Mesenchymal stem cell (in vitro differentiated cells and primary cell): Measurements from ENCODE around the gene UBE2J1.
A peak's percentile ranks its signal among the peaks of the same experiment; 100 is the strongest.

Experiments
- DNase-seq: peaks from one replicate; pipeline ENCODE4 v3.0.0-alpha.2; 2013
- H2AFZ ChIP-seq: one replicate; pipeline ENCODE4 v1.6.1; 2013; ENCODE audit warnings: low read depth, mild to moderate bottlenecking, control low read depth, inconsistent platforms, low read length, moderate library complexity
- H2AK5ac ChIP-seq: 2 replicates; pipeline ENCODE4 v1.6.1; 2013; ENCODE audit warnings: low read length, moderate library complexity, mild to moderate bottlenecking, inconsistent platforms; ENCODE audit not compliant: severe bottlenecking
- H2BK120ac ChIP-seq: one replicate; pipeline ENCODE4 v1.6.1; 2013; ENCODE audit warnings: low read depth, mild to moderate bottlenecking, inconsistent platforms, low read length, moderate library complexity
- H2BK12ac ChIP-seq, 2 experiments: one replicate each; pipeline ENCODE4 v1.6.1; 2013; ENCODE audit warnings: inconsistent platforms in 2 of 2, low read length in 2 of 2, mild to moderate bottlenecking in 2 of 2, moderate library complexity in 2 of 2, control low read depth in 1 of 2
- H2BK15ac ChIP-seq: one replicate; pipeline ENCODE4 v1.6.1; 2013; ENCODE audit warnings: mild to moderate bottlenecking, low read depth, inconsistent platforms; ENCODE audit not compliant: poor library complexity, severe bottlenecking
- H2BK5ac ChIP-seq: 2 replicates; pipeline ENCODE4 v1.6.1; 2013; ENCODE audit warnings: low read depth, mild to moderate bottlenecking, low read length, control low read depth, inconsistent platforms; ENCODE audit not compliant: poor library complexity, severe bottlenecking
- H3K14ac ChIP-seq, 2 experiments: one replicate each; pipeline ENCODE4 v1.6.1; 2013; ENCODE audit warnings: inconsistent platforms in 2 of 2, low read length in 2 of 2, control low read depth in 1 of 2, mild to moderate bottlenecking in 1 of 2, moderate library complexity in 1 of 2
- H3K18ac ChIP-seq, 2 experiments: one replicate each; pipeline ENCODE4 v1.6.1; 2013; ENCODE audit warnings: inconsistent platforms in 2 of 2, low read length in 2 of 2, control low read depth in 1 of 2, low read depth in 1 of 2, mild to moderate bottlenecking in 1 of 2
- H3K23ac ChIP-seq, 2 experiments: one replicate each; pipeline ENCODE4 v1.6.1; 2013; ENCODE audit warnings: inconsistent platforms in 2 of 2, low read length in 2 of 2, mild to moderate bottlenecking in 2 of 2, moderate library complexity in 2 of 2, control low read depth in 1 of 2
- H3K27ac ChIP-seq: 2 replicates; pipeline ENCODE4 v1.5.1; 2013; ENCODE audit warnings: mild to moderate bottlenecking, moderate library complexity, low read length, control low read depth, inconsistent platforms; ENCODE audit not compliant: poor library complexity, severe bottlenecking
- H3K27me3 ChIP-seq, 2 experiments: 2 replicates each; pipeline versions ENCODE4 v1.6.1 to v1.7.0; 2013; ENCODE audit warnings: low read length in 2 of 2, mild to moderate bottlenecking in 2 of 2, moderate library complexity in 2 of 2, control low read depth in 1 of 2, inconsistent platforms in 1 of 2; ENCODE audit not compliant: control insufficient read depth in 1 of 2, insufficient read depth in 1 of 2
- H3K36me3 ChIP-seq, 2 experiments: 2 replicates each; pipeline versions ENCODE4 v1.6.1 to v1.7.0; 2013; ENCODE audit warnings: low read length in 2 of 2, control low read depth in 1 of 2, inconsistent platforms in 1 of 2, low read depth in 1 of 2, mild to moderate bottlenecking in 1 of 2; ENCODE audit not compliant: insufficient read depth in 2 of 2, control insufficient read depth in 1 of 2
- H3K4ac ChIP-seq, 2 experiments: one replicate each; pipeline ENCODE4 v1.6.1; 2013; ENCODE audit warnings: inconsistent platforms in 2 of 2, low read length in 2 of 2, mild to moderate bottlenecking in 2 of 2, moderate library complexity in 2 of 2, control low read depth in 1 of 2, low read depth in 1 of 2
- H3K4me1 ChIP-seq: 2 replicates; pipeline ENCODE4 v1.6.1; 2013; ENCODE audit warnings: low read depth, low read length, control low read depth; ENCODE audit not compliant: control insufficient read depth, insufficient read depth
- H3K4me2 ChIP-seq: 2 replicates; pipeline ENCODE4 v1.6.1; 2013; ENCODE audit warnings: low read length, mild to moderate bottlenecking, inconsistent platforms; ENCODE audit not compliant: poor library complexity, severe bottlenecking
- H3K4me3 ChIP-seq, 2 experiments: 2 replicates each; pipeline versions ENCODE4 v1.5.1 to v1.7.0; 2013; ENCODE audit warnings: low read length in 2 of 2, mild to moderate bottlenecking in 2 of 2, control low read depth in 1 of 2, low read depth in 1 of 2; ENCODE audit not compliant: insufficient read depth in 1 of 2
- H3K79me1 ChIP-seq: replicated peaks from 2 replicates; pipeline ENCODE4 v1.6.1; 2013; ENCODE audit warnings: mild to moderate bottlenecking, control low read depth, low read length, inconsistent platforms; ENCODE audit not compliant: poor library complexity, severe bottlenecking
- H3K9ac ChIP-seq: 2 replicates; pipeline ENCODE4 v1.7.0; 2013; ENCODE audit warnings: mild to moderate bottlenecking, low read length, moderate library complexity
- H3K9me3 ChIP-seq: 2 replicates; pipeline ENCODE4 v1.7.0; 2013; ENCODE audit warnings: mild to moderate bottlenecking, low read length; ENCODE audit not compliant: control insufficient read depth
- H4K8ac ChIP-seq: one replicate; pipeline ENCODE4 v1.6.1; 2013; ENCODE audit warnings: inconsistent platforms, mild to moderate bottlenecking, low read length, moderate library complexity
- H4K91ac ChIP-seq: one replicate; pipeline ENCODE4 v1.6.1; 2013; ENCODE audit warnings: mild to moderate bottlenecking, low read length, inconsistent platforms
- WGBS: methylation state at CpG from one replicate; pipeline ENCODE4 v1.1.7; 2013; ENCODE audit warnings: mixed read lengths; 5-methylcytosine and 5-hydroxymethylcytosine counted together

Gene UBE2J1

GRCh38 chr6:89330910-89331309 is 21.6 kb downstream of the UBE2J1 start:
- no peak overlapping the region for H4K91ac ChIP-seq
- H2AK5ac ChIP-seq, result no peak overlapping the region
- no peaks in the 10 kb centered on the region for H3K27me3 ChIP-seq
- peaks cover 8 to 78% of the 10 kb centered on the region in 2 experiments for H3K36me3 ChIP-seq
- H2BK5ac ChIP-seq, result no peak overlapping the region
- no peak overlapping the region for H3K14ac ChIP-seq
- H3K4ac ChIP-seq, result no peak overlapping the region
- no peak overlapping the region for H4K8ac ChIP-seq
- H3K27ac ChIP-seq, result no peak overlapping the region
- H2AFZ ChIP-seq, result no peak overlapping the region
- H2BK15ac ChIP-seq, result no peak overlapping the region
- no peak overlapping the region for H3K4me3 ChIP-seq
- no CpG with 5 or more reads among the region's 1 CpG for WGBS
- H2BK120ac ChIP-seq, result no peak overlapping the region
- peaks cover 7% of the 10 kb centered on the region for H3K79me1 ChIP-seq
- H3K23ac ChIP-seq, result no peak overlapping the region
- no peak overlapping the region for H3K9ac ChIP-seq
- no peak overlapping the region for H3K18ac ChIP-seq
- no peaks in the 10 kb centered on the region for H3K4me1 ChIP-seq
- no peak for DNase-seq
- H2BK12ac ChIP-seq, result no peak overlapping the region
- H3K4me2 ChIP-seq, result no peak overlapping the region
- H3K9me3 ChIP-seq, result no peaks in the 10 kb centered on the region

- no peak overlapping the region for H2BK12ac ChIP-seq
- no peak overlapping the region for H3K18ac ChIP-seq
- no peak overlapping the region for H3K4me3 ChIP-seq
- peaks cover 7% of the 10 kb centered on the region for H3K79me1 ChIP-seq
- H2BK5ac ChIP-seq, result no peak overlapping the region
- H3K14ac ChIP-seq, result no peak overlapping the region
- no peak overlapping the region for H4K91ac ChIP-seq
- no peak overlapping the region for H2AFZ ChIP-seq
- no peak overlapping the region for H2BK15ac ChIP-seq
- H3K4me1 ChIP-seq, result no peaks in the 10 kb centered on the region
- no peak overlapping the region for H2AK5ac ChIP-seq
- H3K4ac ChIP-seq, result no peak overlapping the region
- H4K8ac ChIP-seq, result no peak overlapping the region
- no peaks in the 10 kb centered on the region for H3K9me3 ChIP-seq
- H3K4me2 ChIP-seq, result no peak overlapping the region
- no peaks in the 10 kb centered on the region for H3K27me3 ChIP-seq
- no peak overlapping the region for H3K9ac ChIP-seq
- no peak overlapping the region for H3K27ac ChIP-seq
- no peak overlapping the region for H2BK120ac ChIP-seq
- no peak overlapping the region for H3K23ac ChIP-seq
- H3K36me3 ChIP-seq, result peaks cover 8 to 65% of the 10 kb centered on the region in 2 experiments
- no CpG with 5 or more reads among the region's 1 CpG for WGBS
- no peak for DNase-seq
Measured at GRCh38 chr6:89328976-89329375, 23.5 kb downstream of the UBE2J1 start.

DNA sequence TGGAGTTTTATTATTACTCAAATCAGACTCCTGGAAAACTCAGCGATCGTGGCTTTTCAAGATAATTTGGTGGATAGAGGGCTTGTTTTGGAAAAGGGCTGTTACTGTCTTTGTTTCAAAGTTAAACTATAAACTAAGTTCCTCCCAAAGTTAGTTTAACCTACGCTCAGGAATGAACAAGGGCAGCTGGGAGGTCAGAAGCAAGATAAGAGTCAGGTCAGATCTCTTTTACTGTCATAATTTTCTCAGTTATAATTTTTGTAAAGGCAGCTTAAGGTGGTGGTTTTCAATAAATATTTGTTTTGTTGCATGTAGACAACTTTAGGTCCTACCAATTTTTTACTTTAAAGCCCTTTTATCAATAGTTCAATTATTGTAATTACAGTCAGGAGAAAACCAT is 28.2 kb downstream of the UBE2J1 start:
- Histone ChIP-seq H2BK120ac (no peak overlapping the region), H4K91ac (no peak overlapping the region), H3K36me3 (peaks cover 5 to 32% of the 10 kb centered on the region in 2 experiments), H3K23ac (no peak overlapping the region), H4K8ac (no peak overlapping the region), H3K9me3 (no peaks in the 10 kb centered on the region), H3K4me3 (no peak overlapping the region), H2AFZ (no peak overlapping the region), H3K9ac (no peak overlapping the region), H3K18ac (no peak overlapping the region), H3K4me1 (no peaks in the 10 kb centered on the region), H3K4me2 (no peak overlapping the region), H3K27me3 (no peaks in the 10 kb centered on the region), H3K27ac (no peak overlapping the region), H3K14ac (no peak overlapping the region), H2BK5ac (no peak overlapping the region), H2BK12ac (no peak overlapping the region), H2BK15ac (no peak overlapping the region), H3K79me1 (peaks cover 5% of the 10 kb centered on the region), H3K4ac (no peak overlapping the region), H2AK5ac (no peak overlapping the region)
- 100% methylated on average over 2 of the region's 3 CpGs for WGBS
- no peak for DNase-seq

- Histone ChIP-seq H3K9ac (no peak overlapping the region), H4K91ac (no peak overlapping the region), H2BK12ac (no peak overlapping the region), H2AFZ (no peak overlapping the region), H3K9me3 (no peaks in the 10 kb centered on the region), H2BK120ac (no peak overlapping the region), H3K14ac (no peak overlapping the region), H3K27me3 (no peaks in the 10 kb centered on the region), H4K8ac (no peak overlapping the region), H3K36me3 (peaks cover 5 to 25% of the 10 kb centered on the region in 2 experiments), H3K23ac (no peak overlapping the region), H3K4me2 (no peak overlapping the region), H3K4ac (no peak overlapping the region), H3K4me1 (no peaks in the 10 kb centered on the region), H2BK15ac (no peak overlapping the region), H3K79me1 (peaks cover 6% of the 10 kb centered on the region), H2AK5ac (no peak overlapping the region), H2BK5ac (no peak overlapping the region), H3K4me3 (no peak overlapping the region), H3K27ac (no peak overlapping the region), H3K18ac (peak overlapping the region in 1 of 2 experiments; percentile 48)
- DNase-seq, result peak; percentile 87
- 13% methylated on average over 3 of the region's 3 CpGs for WGBS
Measured at GRCh38 chr6:89323511-89323971, 29.0 kb downstream of the UBE2J1 start.
